AML-193 (cell line): Measurements from ENCODE around the gene CDR2.
A peak's percentile ranks its signal among the peaks of the same experiment; 100 is the strongest.
"Not testable (repeated sequence)": the region's sequence is repeated elsewhere in the genome, so short reads cannot be mapped to it uniquely, and the experiment has no call there.

ENCODE experiments used
- DNase-seq, 2 experiments: peaks; one replicate each; lab custom pipeline; 2025; lab: John Stamatoyannopoulos, UW

Gene CDR2

DNA sequence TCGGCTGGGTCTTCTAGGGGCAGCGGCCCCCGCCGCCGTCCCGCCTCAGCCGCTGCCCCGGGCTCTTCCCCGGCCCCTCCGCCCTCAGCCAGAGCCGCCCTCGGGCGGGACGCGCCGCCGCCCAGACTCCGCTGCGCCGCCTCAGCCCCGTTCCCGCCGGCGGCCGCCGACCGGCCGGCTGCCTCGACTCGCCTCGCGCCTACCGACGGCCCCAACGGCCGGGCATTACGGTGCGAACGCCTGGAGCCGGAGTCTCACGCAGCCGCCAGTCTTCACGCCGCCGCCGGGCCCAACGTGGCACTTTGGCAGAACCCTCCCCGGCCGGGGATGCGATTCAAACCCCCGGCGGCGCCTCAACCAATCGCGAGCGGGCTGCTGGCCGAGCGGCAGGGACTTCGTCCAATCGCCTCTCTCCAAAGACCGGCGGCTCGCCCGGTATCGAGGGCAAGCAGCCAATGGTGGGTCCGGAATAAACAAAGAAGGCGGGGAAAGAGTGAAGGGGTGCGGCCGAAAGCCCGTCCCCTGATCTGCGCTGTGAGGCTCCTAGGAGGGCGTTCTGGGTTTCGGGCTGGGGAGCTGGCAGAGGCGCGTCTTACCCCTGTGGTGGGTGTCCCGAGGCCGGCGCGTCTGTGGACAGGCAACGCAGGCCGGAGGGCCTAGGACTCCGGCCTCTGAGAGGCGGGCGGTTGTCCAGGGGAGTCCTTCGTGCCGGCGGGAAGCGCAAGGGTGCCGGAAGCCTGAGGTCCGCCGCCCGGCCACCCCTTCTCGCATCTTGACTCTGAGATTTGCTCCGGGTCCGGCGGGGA, at the start of gene CDR2:
TSS of gene CDR2 (minus strand) at position 309 of the 806 bp plus-strand sequence. CDS start 310 bp downstream, outside the sequence.
- DNase-seq, result peak; percentile 94 to 95

DNA sequence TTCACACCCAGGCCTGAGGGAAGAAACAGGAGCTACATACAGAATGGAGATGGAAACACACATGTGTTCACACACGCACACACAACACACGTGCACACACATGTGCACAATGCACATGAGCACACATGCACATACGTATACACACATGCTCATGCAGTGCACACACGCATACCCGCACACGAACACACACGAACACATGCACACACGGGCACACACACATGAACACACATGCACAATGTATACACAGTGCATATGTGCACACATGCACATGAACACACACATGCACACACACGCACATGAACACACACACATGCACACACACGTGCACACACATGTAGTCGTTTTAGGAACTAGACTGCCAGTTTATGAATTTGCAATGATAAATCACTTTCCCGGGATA, 49.3 kb upstream of the CDR2 start:
- no peak for DNase-seq

DNA sequence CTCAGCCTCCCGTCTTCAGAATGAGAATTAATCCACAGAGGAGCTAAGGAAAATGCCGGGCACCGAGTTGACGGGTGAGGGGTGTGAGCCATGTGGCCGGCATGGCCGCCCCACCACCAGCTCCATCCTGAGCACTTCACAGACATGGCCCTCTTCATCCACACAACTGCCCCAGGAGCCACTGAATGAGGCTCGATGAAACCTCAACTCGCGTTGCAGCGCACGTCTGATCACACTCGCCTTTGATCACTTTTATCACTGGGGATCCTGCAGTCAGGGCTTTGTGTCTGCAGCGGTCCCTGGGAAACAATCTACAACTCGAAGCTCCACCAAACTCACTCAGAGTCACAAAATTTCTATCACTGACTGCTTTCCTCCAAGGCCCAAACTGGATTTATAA, 46.7 kb upstream of the CDR2 start:
- DNase-seq, result no peak

- DNase-seq, result no peak
Observed at GRCh38 chr16:22420606-22421135, 46.3 kb upstream of the CDR2 start.

DNA sequence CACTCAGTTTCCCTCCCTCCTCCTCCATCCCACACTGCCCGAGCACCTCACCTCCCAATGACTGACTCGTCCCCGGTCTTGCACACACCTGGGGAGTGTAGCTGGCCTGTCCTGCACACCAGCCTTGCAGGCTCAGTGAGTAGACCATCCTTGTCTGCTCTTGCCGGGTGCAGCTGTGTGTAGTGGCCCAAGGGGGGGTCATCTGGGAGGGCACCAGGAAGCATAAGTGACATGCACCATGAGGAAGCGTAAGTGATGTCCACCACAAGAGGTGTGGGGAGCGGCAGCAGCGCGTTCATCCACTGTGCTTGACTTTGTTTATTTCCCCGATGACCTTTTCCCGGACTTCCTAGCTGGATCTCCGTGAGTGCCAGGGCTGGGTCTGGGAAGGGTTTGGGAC, 45.5 kb upstream of the CDR2 start:
- DNase-seq, result no peak

- DNase-seq, result no peak
Observed at GRCh38 chr16:22418826-22419225, 44.4 kb upstream of the CDR2 start.

DNA sequence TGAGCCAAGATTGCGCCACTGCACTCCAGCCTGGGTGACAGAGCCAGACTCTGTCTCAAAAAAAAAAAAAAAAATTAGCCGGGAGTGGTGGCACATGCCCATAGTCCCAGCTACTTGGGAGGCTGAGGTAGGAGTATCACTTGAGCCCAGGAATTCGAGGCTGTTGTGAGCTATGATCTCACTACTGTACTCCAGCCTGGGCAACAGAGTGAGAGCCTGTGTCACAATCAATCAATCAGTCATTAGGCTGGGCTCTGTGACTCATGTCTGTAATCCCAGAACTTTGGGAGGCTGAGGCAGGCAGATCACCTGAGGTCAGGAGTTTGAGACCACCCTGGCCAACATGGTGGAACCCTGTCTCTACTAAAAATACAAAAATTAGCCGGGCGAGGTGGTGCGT, 43.4 kb upstream of the CDR2 start:
- DNase-seq, result not testable (repeated sequence)

- no peak for DNase-seq
Observed at GRCh38 chr16:22417019-22417418, 42.6 kb upstream of the CDR2 start.

- DNase-seq, result no peak
Observed at GRCh38 chr16:22413819-22414218, 39.4 kb upstream of the CDR2 start.

- DNase-seq, result no peak
Observed at GRCh38 chr16:22407486-22407885, 33.1 kb upstream of the CDR2 start.

DNA sequence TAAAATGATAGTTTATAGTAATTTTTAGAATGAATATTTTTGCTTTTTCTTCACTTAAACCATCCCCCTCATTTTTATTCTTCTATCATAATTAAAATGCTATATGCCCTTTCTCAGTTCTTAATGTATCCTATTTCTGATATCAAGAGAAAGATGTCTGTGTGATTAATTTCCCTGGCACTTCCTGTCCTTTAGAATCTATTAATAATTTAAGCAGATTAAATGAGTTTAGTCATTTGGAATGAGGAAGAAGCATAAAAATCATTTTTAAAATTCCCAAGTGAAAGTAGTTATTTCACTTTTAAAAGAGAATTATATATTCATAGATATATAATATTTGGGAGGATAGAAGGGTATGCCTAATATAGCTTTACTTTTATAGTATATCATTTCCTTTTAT, 27.8 kb upstream of the CDR2 start:
- DNase-seq, result no peak

DNA sequence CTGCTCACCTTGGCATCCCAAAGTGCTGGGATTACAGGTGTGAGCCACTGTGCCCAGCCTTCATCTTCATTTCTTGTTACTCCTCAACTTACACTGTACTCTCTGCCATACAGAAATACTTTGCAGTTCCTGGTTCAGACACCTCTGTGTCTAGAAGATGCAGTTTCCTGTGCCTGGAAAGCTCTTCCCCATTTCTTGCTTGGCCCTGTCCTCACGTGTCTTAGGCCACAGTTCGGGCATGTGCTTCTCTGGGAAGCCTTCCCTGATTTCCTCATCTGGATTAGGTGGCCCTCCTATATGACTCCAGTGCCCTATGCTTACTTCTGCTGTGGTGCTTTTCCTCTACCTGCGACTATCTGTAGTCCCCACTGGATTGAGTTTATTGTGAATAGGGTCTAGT, 26.5 kb upstream of the CDR2 start:
- DNase-seq, result peak; percentile 13 to 33

- DNase-seq, result no peak
Observed at GRCh38 chr16:22397931-22398330, 23.5 kb upstream of the CDR2 start.

DNA sequence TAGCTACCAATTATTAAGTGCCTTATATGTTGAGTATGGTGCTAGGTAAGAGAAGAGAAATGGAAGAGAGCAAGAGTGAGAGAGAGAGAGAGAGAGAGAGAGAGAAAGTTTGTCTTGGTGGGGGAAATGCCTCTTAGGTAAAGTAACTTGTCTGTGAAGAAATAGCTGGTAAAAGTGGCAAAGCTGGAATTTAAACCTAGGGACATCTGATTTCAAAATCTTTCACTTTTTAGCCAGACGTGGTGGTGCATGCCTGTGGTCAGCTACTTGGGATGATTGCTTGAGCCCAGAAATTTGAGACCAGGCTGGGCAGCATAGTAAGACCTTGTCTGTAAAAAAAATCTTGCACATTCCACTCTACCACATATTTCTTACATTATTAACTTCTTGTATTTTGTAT, 23.0 kb upstream of the CDR2 start:
- DNase-seq, result no peak

GRCh38 chr16:22395960-22396359, 21.5 kb upstream of the CDR2 start:
- DNase-seq, result no peak

DNA sequence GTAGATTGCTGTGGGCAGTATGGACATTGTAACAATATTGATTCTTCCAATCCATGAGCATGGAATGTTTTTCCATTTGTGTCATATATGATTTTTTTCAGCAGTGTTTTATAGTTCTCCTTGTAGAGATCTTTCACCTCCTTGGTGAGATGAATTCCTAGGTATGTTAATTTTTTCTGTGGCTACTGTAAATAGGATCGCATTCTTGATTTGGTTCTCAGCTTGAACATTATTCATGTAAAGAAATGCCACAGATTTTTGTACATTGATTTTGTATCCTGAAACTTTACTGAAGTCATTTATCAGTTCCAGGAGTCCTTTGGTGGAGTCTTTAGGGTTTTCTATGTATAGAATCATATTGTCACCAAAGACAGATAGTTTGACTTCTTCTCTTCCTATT, 19.7 kb upstream of the CDR2 start:
- DNase-seq, result no peak

DNA sequence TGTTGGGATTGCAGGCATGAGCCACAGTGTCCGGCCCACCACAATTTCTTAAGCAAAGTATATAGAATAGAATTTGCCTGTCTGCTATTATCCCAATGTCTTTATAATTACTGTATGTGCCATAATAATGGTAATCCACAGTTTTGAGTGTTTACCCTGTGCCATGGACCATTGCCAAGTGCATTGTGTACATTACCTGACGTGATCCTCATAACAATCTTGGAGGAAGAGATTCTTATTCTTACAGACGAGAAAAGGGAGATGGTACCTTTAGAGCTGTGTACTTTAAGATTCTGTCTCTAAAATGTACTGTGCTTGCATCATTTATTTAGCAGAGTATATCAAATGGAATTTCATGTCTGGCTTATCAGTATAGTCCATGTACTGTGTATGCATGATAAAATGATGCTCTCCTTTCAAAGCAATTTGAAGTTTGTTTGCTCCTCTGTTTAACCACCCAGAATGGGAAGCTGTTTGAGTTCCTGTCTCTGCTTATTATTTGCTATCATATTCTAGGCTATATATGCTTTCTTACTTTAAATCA, 13.8 kb upstream of the CDR2 start:
- no peak for DNase-seq

- no peak for DNase-seq
Observed at GRCh38 chr16:22386976-22387375, 12.6 kb upstream of the CDR2 start.

DNA sequence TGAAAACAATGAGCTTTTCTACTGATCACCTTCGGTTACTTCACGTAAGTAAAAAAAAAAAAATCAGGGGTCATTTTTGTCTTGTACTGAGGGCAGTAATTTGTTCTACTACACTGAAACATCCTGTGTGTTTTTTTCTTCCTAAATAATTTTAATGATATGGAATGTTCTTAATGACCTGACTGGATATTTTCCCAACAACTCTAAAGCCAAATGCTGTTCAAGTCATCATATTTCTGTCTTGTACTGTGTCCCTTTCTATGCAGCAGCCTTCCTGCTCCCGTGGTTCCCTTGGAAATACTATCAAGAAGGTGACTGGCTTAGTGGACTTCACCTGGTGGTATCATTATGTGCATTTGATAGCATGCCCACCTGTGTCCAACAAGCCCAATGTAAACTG, 10.8 kb upstream of the CDR2 start:
- DNase-seq, result no peak

DNA sequence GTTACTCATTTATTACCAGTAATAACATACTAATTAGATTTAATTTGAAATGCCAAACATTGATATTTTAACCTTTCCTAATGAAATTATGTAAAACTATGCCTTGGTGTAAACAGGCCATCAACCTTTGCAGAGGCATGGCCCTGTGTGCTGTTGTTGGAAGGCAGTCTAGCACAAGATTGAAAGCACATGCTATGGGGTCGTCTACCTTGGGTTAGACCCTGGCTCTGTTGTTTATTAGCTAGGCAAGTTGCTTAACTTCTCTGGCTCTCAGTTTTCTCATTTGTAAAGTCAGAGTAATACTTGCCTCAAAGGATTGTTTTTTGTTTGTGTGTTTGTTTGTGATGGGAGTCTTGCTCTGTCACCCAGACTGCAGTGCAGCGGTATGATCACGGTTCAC, 9.4 kb upstream of the CDR2 start:
- DNase-seq, result no peak

DNA sequence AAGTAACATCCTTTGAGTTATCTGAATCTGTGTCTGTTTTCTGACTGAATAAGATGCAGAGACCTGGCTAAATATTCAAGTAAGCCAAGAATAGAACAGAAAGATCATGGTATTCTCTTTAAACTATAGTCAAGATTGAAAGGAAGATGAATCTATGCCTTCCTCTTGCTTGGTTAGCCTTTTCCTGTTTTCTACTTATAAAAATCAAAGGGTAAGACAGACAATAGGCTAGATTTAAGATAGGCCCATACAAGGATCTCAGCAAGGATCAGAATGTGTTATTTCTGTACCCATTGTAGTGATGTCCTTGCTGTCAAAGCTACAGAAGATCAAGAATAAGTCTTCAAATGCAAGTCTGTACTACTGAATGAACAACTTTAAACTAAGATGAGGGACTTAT, 7.0 kb upstream of the CDR2 start:
- DNase-seq, result no peak

DNA sequence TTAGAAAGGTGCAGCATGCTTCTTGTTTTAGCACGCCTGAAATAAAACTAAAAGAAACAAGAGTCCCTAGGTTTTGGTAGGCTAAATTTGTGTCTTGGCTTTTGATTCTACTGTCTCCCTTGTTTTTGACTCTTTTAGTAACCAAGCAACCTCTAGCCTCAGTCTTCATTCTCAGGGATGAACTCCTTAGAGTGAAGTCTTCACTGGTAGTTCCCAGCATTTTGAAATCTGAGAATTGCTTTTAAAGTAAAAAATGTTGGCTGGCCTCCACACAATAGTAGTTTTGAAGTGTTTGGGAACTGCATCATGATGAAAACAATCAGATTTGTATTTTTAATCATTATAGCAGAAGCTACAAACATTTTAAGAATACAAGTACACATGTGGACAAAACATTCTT, 6.1 kb upstream of the CDR2 start:
- no peak for DNase-seq

DNA sequence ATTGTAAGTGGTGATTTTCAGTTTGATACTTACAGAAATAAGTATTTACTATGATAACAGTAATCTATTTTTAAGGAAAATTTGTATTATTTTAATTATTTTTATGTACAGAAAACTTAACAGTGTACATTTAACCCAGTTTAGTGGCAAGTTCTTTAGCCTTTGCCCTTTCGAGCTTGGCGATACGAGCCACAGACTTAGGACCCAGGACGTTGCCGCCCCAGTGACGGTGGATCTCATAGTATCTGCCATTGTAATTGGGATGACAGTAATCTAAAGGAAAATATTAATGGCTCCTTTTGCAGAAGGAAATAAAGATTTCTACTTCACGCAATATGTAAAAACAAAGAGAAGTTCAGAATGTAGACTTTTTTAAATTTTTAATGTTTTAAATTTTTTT, 5.2 kb upstream of the CDR2 start:
- no peak for DNase-seq
